ENCODE data around the gene RGS9BP.
"Not testable (repeated sequence)": the region's sequence is repeated elsewhere in the genome, so short reads cannot be mapped to it uniquely, and the experiment has no call there.

Gene RGS9BP

DNA sequence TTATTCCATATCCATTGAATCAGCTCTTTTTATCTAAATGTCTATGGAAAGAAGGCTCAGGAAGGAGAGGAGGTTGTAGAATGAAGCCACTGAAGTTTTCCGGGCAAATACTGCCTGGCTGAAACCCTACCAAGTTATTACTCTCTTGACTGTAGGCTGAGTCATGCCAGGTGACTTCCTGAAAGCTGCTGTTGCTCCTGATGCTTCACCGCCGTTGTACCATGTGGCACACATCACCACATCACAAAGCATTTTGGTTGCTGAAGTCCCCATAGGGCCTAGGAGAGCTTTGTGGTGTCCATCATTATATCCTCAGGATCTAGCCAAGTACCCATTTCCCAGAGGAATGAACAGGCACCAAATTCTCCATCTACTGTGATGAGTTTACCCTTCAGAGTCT lies 32.8 kb downstream of the RGS9BP start:
- Histone ChIP-seq H2AFZ (ENCODE audit: low read length) (no peak overlapping the region), H3K9me3 (ENCODE audit: insufficient read depth, low read depth, low read length) (peaks cover 7% of the 10 kb centered on the region; the same call in 1 of the 2 replicates), H3K9me2 (replicated peaks; ENCODE audit: low read depth, low read length) (no peaks in the 10 kb centered on the region), H3K79me2 (ENCODE audit: insufficient read depth, low read length) (peaks cover 42% of the 10 kb centered on the region), H3K27me3 (ENCODE audit: insufficient read depth, low read length, poor library complexity, severe bottlenecking) (no peaks in the 10 kb centered on the region), H3K4me1 (ENCODE audit: insufficient read depth, low read length, poor library complexity, severe bottlenecking) (peaks cover 8% of the 10 kb centered on the region), H4K20me1 (ENCODE audit: insufficient read depth, low read length, poor library complexity, severe bottlenecking) (no peaks in the 10 kb centered on the region), H3K9ac (ENCODE audit: low read depth, low read length, poor library complexity, severe bottlenecking) (no peak overlapping the region), H3F3A (ENCODE audit: low read depth) (no peaks in the 10 kb centered on the region), H3K4me3 (ENCODE audit: low read length, poor library complexity, severe bottlenecking) (no peak overlapping the region), H3K4me2 (ENCODE audit: low read depth, low read length, poor library complexity, severe bottlenecking) (no peak overlapping the region), H3K36me3 (ENCODE audit: insufficient read depth, low read length) (peaks cover 50% of the 10 kb centered on the region)
- TF ChIP-seq CTCF (conservative IDR thresholded peaks at IDR 0.05; ENCODE audit: low read length) (no peak), EZH2phosphoT487 (IDR thresholded peaks at IDR 0.05; ENCODE audit: borderline replicate concordance) (no peak)

GRCh38 chr19:32709032-32709431 lies 33.4 kb downstream of the RGS9BP start:
- H4K20me1 ChIP-seq (ENCODE audit: insufficient read depth, low read length, poor library complexity, severe bottlenecking): no peaks in the 10 kb centered on the region
- H3K79me2 ChIP-seq (ENCODE audit: insufficient read depth, low read length): peaks cover 38% of the 10 kb centered on the region
- H3F3A ChIP-seq (ENCODE audit: low read depth): no peaks in the 10 kb centered on the region
- peaks cover 8% of the 10 kb centered on the region for H3K4me1 ChIP-seq (ENCODE audit: insufficient read depth, low read length, poor library complexity, severe bottlenecking)
- no peak overlapping the region for H3K9ac ChIP-seq (ENCODE audit: low read depth, low read length, poor library complexity, severe bottlenecking)
- no peak overlapping the region for H3K4me3 ChIP-seq (ENCODE audit: low read length, poor library complexity, severe bottlenecking)
- H3K9me3 ChIP-seq (ENCODE audit: insufficient read depth, low read depth, low read length): peaks cover 3% of the 10 kb centered on the region; the same call in 1 of the 2 replicates
- H3K9me2 ChIP-seq (replicated peaks; ENCODE audit: low read depth, low read length): no peaks in the 10 kb centered on the region
- H3K36me3 ChIP-seq (ENCODE audit: insufficient read depth, low read length): peaks cover 49% of the 10 kb centered on the region
- H2AFZ ChIP-seq (ENCODE audit: low read length): no peak overlapping the region
- no peaks in the 10 kb centered on the region for H3K27me3 ChIP-seq (ENCODE audit: insufficient read depth, low read length, poor library complexity, severe bottlenecking)
- no peak overlapping the region for H3K4me2 ChIP-seq (ENCODE audit: low read depth, low read length, poor library complexity, severe bottlenecking)
- no peak for TF ChIP-seq CTCF (conservative IDR thresholded peaks at IDR 0.05; ENCODE audit: low read length)
- TF ChIP-seq EZH2phosphoT487 (IDR thresholded peaks at IDR 0.05; ENCODE audit: borderline replicate concordance): no peak

DNA sequence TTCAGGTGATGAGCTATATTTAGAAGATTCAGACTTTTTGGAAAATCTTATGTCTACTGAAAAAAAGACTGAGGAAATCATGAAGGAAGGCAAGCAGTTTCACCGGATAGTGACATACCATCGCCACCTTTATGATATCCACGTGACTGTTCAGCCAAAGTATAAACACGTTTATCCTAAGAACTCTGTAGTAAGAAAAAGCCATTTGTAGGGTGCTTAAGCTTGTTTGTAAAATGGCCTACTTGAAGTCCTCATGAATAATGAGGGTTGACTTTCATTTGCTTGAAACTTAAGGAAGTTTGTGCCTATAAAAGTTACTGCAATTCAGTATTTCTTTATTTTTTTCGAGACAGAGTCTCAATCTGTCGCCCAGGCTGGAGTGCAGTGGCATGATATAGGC lies 36.1 kb downstream of the RGS9BP start:
- peaks cover 29% of the 10 kb centered on the region for H3K36me3 ChIP-seq (ENCODE audit: insufficient read depth, low read length)
- H3K9me3 ChIP-seq (ENCODE audit: insufficient read depth, low read depth, low read length): no peaks in the 10 kb centered on the region; the same call in 1 of the 2 replicates
- no peak overlapping the region for H3K4me2 ChIP-seq (ENCODE audit: low read depth, low read length, poor library complexity, severe bottlenecking)
- H3K4me3 ChIP-seq (ENCODE audit: low read length, poor library complexity, severe bottlenecking): no peak overlapping the region
- peaks cover 8% of the 10 kb centered on the region for H3K4me1 ChIP-seq (ENCODE audit: insufficient read depth, low read length, poor library complexity, severe bottlenecking)
- no peak for TF ChIP-seq EZH2phosphoT487 (IDR thresholded peaks at IDR 0.05; ENCODE audit: borderline replicate concordance)
- no peak for TF ChIP-seq CTCF (conservative IDR thresholded peaks at IDR 0.05; ENCODE audit: low read length)
- no peaks in the 10 kb centered on the region for H3K27me3 ChIP-seq (ENCODE audit: insufficient read depth, low read length, poor library complexity, severe bottlenecking)
- peaks cover 13% of the 10 kb centered on the region for H3K79me2 ChIP-seq (ENCODE audit: insufficient read depth, low read length)
- H3K9me2 ChIP-seq (replicated peaks; ENCODE audit: low read depth, low read length): no peaks in the 10 kb centered on the region
- no peaks in the 10 kb centered on the region for H4K20me1 ChIP-seq (ENCODE audit: insufficient read depth, low read length, poor library complexity, severe bottlenecking)
- H3K9ac ChIP-seq (ENCODE audit: low read depth, low read length, poor library complexity, severe bottlenecking): no peak overlapping the region
- no peak overlapping the region for H2AFZ ChIP-seq (ENCODE audit: low read length)
- no peaks in the 10 kb centered on the region for H3F3A ChIP-seq (ENCODE audit: low read depth)

- Histone ChIP-seq H3K4me1 (ENCODE audit: insufficient read depth, low read length, poor library complexity, severe bottlenecking) (peaks cover 11% of the 10 kb centered on the region), H3K36me3 (ENCODE audit: insufficient read depth, low read length) (peaks cover 19% of the 10 kb centered on the region)
- not testable (repeated sequence) for H3K9ac ChIP-seq (ENCODE audit: low read depth, low read length, poor library complexity, severe bottlenecking); H2AFZ ChIP-seq (ENCODE audit: low read length); H3K79me2 ChIP-seq (ENCODE audit: insufficient read depth, low read length); H3K27me3 ChIP-seq (ENCODE audit: insufficient read depth, low read length, poor library complexity, severe bottlenecking); H3K9me3 ChIP-seq (ENCODE audit: insufficient read depth, low read depth, low read length); H3F3A ChIP-seq (ENCODE audit: low read depth); H3K4me3 ChIP-seq (ENCODE audit: low read length, poor library complexity, severe bottlenecking); H3K9me2 ChIP-seq (replicated peaks; ENCODE audit: low read depth, low read length); H4K20me1 ChIP-seq (ENCODE audit: insufficient read depth, low read length, poor library complexity, severe bottlenecking); H3K4me2 ChIP-seq (ENCODE audit: low read depth, low read length, poor library complexity, severe bottlenecking)
These were observed 40.6 kb downstream of the RGS9BP start for GRCh38 chr19:32716203-32716602.
